HG03439 (cell line): ENCODE results near the gene ACOT11.

Experiments used
- ATAC-seq: cut with Tn5 transposase; IDR thresholded peaks from one replicate; pipeline ENCODE4 v1.9.1; 2021; ENCODE audit warnings: mild to moderate bottlenecking, moderate library complexity; ENCODE audit not compliant: unreplicated experiment

ACOT11 gene

GRCh38 chr1:54559771-54560231 lies 11.8 kb downstream of the ACOT11 start:
- no peak for ATAC-seq

DNA sequence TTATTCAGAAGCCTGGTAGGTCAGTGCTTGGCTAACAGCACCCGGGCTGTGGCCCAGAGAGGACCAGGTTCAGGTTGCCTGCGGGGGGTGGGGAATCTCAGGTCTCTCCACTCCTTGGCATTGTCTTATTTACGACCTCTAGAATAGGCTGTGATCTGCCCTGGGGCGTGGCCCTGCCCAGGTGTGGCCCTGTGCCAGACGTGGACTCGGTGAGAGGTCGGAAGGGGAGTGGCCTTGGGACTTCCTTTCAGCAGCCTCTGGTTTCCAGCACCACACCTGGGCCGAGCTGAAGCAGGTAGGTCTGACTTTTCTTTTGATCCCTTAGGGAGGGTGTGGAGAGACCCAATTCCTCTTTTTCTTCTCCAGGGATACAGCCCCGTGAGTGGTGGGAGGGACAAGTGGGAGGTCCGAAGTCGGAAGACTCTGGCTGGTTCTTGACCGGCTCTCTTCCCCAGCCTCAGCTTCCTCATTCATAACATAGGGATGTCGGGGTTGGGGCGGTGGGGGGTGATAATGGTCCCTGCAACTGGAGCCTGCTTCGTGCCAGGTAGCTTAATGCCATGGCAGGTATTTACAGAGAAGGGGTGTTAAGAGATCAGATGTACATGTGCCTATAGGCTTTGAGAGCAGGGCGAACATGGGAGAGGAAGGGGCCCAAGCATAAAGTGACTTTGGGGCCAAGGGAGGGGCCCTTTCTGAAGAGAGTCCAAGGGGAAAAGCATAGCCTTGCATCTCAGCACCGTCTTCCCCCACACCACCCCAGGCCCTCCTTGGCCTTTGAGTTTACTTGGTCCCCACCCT lies 16.5 kb downstream of the ACOT11 start:
- ATAC-seq, result no peak

DNA sequence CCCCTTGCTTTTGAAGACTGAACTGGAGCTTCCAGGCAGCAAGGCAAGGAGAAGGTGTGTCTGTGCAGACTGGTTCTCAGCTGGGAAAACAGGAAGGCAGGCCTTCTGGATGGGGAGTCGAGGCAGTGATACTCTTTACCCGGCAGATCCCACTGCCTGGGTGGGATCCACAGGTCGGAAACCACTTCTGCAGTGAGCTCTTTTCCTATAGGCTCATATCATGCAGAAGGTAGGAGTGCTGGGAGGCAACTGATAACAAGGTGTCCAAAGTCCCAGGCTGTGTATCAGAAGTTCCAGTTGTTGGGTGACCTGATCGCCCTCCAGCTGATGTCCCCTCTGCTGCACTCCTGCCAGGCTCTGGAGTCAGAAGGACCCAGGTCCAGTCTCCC lies 17.1 kb downstream of the ACOT11 start:
- no peak for ATAC-seq

DNA sequence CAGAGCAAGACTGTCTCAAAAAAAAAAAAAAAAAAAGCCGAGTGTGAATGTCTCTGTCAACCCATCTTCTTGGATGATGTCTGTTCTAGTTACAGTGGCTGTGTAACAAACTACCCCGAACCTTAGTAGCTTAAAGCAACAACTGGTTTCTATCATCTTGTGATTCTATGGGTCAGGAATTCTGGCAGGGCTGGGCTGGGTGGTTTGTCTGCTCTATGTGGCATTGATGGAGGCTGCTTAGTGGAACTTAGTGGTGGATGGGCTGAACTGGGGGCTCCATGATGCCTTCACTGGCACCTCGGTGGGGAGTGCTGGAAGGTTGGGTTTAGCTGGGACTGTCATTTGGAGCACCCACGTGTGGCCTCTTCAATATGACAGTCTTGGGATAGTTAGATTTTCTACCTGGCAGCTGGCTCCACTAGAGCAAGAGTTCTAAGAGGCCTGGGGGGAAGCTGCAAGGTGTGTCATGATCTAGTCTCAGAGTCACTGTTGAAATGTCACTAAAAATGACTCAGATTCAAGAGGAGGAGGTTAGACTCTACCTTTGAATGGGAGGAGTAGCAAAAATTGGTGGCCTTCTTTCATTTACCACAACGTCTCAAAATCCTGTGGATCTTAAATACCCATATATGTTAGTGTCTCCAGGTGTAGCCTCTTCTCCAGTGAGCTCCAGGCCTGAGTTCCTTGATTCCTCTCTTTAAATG lies 18.6 kb downstream of the ACOT11 start:
- no peak for ATAC-seq

DNA sequence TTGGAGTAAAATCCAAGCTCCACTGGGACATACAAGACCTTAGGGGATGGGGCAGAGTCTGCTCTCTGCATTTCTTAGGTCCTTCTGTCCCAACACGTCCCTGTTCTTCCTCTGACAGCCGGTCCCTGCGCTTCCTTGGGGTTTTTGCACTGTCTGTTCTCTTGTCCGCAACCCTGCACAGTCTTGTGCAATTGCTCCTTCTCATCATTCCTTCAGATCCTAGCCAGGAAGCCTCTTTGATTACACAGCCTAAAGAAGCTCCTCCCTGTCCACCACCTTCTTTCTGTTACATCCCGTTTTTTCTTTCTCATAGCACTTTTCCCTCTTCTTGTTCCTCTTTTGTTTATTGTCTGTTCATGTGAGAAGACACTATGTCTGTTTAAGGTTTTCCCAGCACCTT lies 19.9 kb downstream of the ACOT11 start:
- no peak for ATAC-seq

DNA sequence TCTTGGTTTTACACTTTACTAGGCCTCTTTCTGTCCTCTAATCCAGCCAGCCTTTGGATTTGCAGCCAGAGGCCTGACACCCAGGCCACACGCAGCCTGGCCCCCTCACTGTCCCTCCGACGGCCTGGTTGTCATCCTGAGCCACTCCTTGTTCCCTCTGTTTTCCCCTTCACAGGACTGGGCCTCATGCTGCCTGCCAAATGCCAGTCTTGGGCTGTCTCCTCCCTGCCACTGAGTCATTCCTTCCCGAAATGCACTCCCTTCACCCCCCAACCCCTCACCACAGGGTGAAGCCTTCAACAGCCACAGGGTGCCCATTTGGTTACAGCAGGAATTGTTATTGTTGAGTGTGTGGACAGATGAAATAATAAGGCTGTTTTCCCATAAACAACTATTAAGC lies 21.3 kb downstream of the ACOT11 start:
- no peak for ATAC-seq

GRCh38 chr1:54570161-54570560 lies 22.1 kb downstream of the ACOT11 start:
- ATAC-seq, result no peak

DNA sequence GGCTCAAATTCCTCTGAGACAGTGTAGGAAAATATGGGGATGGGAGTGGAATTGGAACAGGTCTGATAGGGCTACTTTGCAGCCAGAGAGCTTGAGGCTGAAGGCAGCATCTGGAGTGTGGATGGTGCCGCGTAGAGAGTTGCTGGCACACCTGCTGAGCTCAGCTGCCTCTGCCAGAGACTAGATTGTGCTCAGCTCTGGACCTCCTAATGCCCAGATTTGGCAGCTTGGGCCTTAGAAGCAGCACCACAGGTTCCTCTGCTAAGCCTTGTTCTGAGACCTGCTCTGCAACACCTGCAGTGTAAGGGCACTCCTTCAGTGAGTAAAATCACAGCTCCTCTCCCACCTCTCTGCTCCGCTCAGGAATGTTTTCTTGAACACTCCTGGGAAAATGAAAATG lies 23.3 kb downstream of the ACOT11 start:
- ATAC-seq, result no peak

DNA sequence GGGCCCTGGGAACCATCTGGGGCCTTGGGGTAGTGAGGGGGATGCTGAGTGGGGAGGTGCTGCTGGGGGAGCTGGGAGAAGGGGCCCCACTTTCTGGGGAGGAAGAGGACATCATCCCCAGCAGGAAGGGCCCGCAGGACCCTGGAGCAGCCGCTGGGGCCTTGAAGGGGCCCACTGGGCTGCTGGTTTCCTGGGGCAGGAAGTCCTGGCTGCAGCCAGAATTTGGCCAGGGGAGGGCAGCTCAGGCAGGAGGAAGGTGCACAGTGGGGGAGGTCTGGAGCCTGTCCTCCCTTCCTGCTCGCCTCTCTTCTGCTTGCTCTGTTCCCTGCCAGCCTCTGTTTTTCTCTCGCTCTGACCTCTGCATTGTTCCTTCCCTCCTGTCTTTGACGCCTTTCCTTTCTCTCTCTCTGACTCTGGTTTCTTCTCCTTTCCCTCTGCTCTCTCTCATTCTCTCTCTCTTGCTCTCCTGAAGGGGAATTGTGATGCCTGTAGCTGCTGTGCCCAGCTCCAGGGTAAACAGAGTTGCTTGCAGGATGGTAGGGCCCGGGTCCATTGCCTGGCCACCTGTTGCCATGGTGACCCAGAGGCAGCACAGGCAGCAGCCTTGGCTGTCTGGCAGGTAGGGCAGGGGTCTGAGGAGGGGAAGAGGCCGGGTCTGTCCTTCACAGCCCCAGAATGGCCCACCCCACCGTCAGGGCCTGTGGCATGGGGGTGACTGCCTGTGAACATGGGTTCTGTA lies 23.9 kb downstream of the ACOT11 start:
- no peak for ATAC-seq

- ATAC-seq, result no peak
Observed at GRCh38 chr1:54572542-54572850, 24.5 kb downstream of the ACOT11 start.

DNA sequence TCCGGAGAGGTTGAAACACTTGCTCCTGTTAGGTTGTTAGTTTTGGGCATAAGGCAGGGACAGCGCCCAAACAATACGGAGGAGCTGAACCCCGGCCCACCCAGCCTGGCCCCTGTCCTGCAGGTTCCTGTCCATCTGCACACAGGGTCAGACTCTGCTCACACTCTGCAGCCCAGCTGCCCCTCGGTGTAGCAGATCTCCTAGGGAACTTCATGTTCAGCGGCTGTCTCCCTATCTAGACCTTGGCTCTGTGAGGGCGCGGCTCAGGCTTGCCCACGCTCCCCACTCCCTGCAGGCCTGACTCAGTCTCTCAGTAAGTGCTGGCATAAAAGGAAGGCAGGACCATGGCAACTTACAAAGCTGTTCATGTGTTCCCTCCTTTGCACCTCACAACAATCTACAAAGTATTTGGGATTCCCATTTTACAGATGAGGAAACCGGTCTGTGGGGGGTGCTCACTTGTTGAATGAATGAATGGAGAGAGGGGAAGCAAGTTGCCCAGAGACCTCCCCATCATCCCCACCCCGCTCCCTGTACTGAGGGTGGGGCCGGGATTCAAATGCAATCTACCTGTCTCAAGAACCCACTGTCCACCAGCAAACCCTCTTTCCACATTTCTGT lies 26.2 kb downstream of the ACOT11 start:
- ATAC-seq, result no peak

DNA sequence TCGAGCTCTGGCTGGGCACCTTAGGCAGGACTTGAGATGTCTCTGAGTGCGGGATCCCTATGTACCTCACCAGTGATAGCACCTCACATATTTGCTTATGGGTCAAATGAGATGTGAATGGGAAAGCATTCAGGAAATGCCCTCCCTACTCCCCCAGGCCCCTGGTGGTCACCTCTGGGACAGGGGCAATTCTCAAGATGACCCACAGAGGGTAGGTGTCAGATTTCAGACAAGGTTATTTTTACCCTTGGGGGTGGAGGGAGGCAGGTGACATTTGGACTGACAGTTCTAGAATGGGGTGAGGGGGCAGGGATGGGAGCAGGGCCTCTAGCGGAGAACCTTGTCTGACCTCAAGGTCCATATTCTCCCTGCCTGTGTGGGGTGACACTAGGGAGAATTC lies 27.1 kb downstream of the ACOT11 start:
- ATAC-seq, result no peak

GRCh38 chr1:54575605-54576290 lies 27.7 kb downstream of the ACOT11 start:
- ATAC-seq, result no peak

GRCh38 chr1:54577612-54578011 lies 29.6 kb downstream of the ACOT11 start:
- ATAC-seq, result no peak

DNA sequence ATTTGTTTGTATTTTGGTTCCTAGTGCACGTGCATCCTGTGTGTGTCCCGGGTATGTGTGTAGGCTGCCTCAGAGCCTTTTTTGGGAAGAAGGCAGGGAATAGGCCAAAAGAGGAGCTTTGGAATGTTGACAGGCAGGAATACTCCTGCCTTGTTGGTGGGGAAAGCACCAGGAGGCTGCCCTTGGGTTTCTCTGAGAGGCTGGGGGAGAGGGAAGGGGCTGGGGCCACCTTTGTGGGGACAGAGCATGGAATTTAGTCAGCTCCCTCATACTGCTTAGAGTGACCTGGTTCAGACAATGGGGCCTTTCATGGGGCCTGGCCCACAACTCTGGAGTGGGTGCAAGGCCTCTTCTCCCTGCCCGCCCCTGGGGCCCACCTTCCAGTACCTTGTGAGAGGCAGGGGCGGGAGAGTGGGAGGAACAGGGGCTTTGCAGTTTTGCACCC lies 31.3 kb downstream of the ACOT11 start:
- no peak for ATAC-seq

GRCh38 chr1:54580856-54581550 lies 33.0 kb downstream of the ACOT11 start:
- ATAC-seq, result no peak

- ATAC-seq, result no peak
Observed at GRCh38 chr1:54581621-54582035, 33.6 kb downstream of the ACOT11 start.

- no peak for ATAC-seq
Observed at GRCh38 chr1:54582566-54583306, 34.7 kb downstream of the ACOT11 start.

DNA sequence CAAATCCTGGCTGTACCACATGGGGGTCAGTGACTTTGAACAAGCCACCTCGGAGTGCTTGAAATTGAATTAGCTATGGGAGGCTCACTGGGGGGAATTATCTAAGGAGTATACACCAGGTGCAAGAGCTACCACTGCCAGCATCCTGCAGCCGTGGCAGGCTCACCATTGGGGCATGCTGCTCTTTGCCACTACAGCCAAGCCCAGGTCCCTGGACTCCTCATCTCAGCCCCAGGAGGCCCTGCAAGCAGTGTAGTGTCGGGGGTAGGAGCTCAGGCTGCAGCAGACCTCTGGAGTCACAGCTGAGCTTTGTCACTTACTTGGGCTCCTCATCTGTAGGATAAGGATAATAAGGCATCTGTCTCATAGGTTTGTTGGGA lies 35.3 kb downstream of the ACOT11 start:
- no peak for ATAC-seq

GRCh38 chr1:54583871-54584270 lies 35.8 kb downstream of the ACOT11 start:
- ATAC-seq, result no peak
